CD4-positive, alpha-beta T cell (primary cell): Measurements from ENCODE around the gene PRR14L. TPM values are rescaled to one million over a fixed set of nuclear protein-coding genes. Genes with fewer than 3 reads are reported as not detected.
A peak's percentile ranks its signal among the peaks of the same experiment; 100 is the strongest.

ENCODE experiments used
- ATAC-seq: fragments of 200-7000 bp; cut with Tn5 transposase; one replicate; pipeline ENCODE4 v1.10.0; 2022; ENCODE audit warnings: mild to moderate bottlenecking; ENCODE audit not compliant: poor library complexity
- CTCF ChIA-PET: fragments of 350-600 bp; sonication (Branson Sonifier 250); formaldehyde crosslinking; loops from one replicate; lab custom pipeline; 2021; ENCODE audit warnings: antibody characterized with exemption, inconsistent platforms; lab: Charles Lee
- POLR2A ChIA-PET: fragments of 350-600 bp; sonication (Branson Sonifier 250); formaldehyde crosslinking; loops from one replicate; lab custom pipeline; 2021; ENCODE audit warnings: antibody characterized with exemption, inconsistent platforms; lab: Charles Lee
- DNase-seq, 14 experiments: peaks; one replicate each; pipeline ENCODE4 v3.0.0-alpha.2; 2013 to 2020; ENCODE audit warnings: mixed read lengths in 2 of 14
- H3K27ac ChIP-seq, 2 donors: one replicate each; pipeline versions ENCODE4 v1.5.1 to v1.7.0; 2013; ENCODE audit warnings: low read length in 2 of 2, low read depth in 1 of 2, mild to moderate bottlenecking in 1 of 2
- H3K27me3 ChIP-seq, 2 experiments: 1 replicate in 1 of 2; 2 replicates in 1 of 2; pipeline versions ENCODE4 v1.6.1 to v1.7.0; 2013; ENCODE audit warnings: low read length in 2 of 2, control low read depth in 1 of 2, mild to moderate bottlenecking in 1 of 2, moderate library complexity in 1 of 2; ENCODE audit not compliant: insufficient read depth in 2 of 2, control insufficient read depth in 1 of 2
- H3K36me3 ChIP-seq: one replicate; pipeline ENCODE4 v1.6.1; 2013; ENCODE audit warnings: low read length, control low read depth; ENCODE audit not compliant: insufficient read depth
- H3K4me1 ChIP-seq: one replicate; pipeline ENCODE4 v1.6.1; 2013; ENCODE audit warnings: low read length, control low read depth; ENCODE audit not compliant: insufficient read depth
- H3K4me3 ChIP-seq: one replicate; pipeline ENCODE4 v1.5.1; 2013; ENCODE audit warnings: mild to moderate bottlenecking, low read length, moderate library complexity
- H3K9me3 ChIP-seq, 2 experiments: 1 replicate in 1 of 2; 2 replicates in 1 of 2; pipeline versions ENCODE4 v1.6.1 to v1.7.0; 2013; ENCODE audit warnings: low read length in 2 of 2, mild to moderate bottlenecking in 2 of 2, control low read depth in 1 of 2, moderate library complexity in 1 of 2; ENCODE audit not compliant: control insufficient read depth in 1 of 2, insufficient read depth in 1 of 2
- H3K27ac Mint-ChIP-seq: one replicate; pipeline ENCODE4 v1.8.0; 2020; ENCODE audit warnings: mixed read lengths
- H3K27me3 Mint-ChIP-seq: one replicate; pipeline ENCODE4 v1.8.0; 2021; ENCODE audit warnings: mixed read lengths
- H3K36me3 Mint-ChIP-seq: one replicate; pipeline ENCODE4 v1.8.0; 2021; ENCODE audit warnings: low read depth, mixed read lengths
- H3K4me1 Mint-ChIP-seq: one replicate; pipeline ENCODE4 v1.8.0; 2021; ENCODE audit warnings: low read depth, mixed read lengths
- H3K4me3 Mint-ChIP-seq: one replicate; pipeline ENCODE4 v1.8.0; 2020; ENCODE audit warnings: mild to moderate bottlenecking, mixed read lengths
- H3K9me3 Mint-ChIP-seq: one replicate; pipeline ENCODE4 v1.8.0; 2020; ENCODE audit warnings: mixed read lengths
- CTCF ChIP-seq: fragments of 200-600 bp; IDR thresholded peaks from one replicate; pipeline ENCODE4 v1.8.0; 2022; ENCODE audit warnings: antibody characterized with exemption, mild to moderate bottlenecking
- intact Hi-C, 2 experiments: fragments of 100-400 bp; cut with DNase I in 1 of 2; cut with micrococcal nuclease in 1 of 2; formaldehyde crosslinking; loops; one replicate each; pipeline versions ENCODE4 v1.15.1 to v1.9.0; 2023 to 2025; cut with DNase I, micrococcal nuclease
- total RNA-seq, 174 experiments: library from RNA in 2 of 174; stranded (reverse) in 2 of 174; gene quantifications; one replicate each; pipeline ENCODE4 v1.2.3 and lab custom pipeline; 2021 to 2026

PRR14L gene
- total RNA-seq, 2 experiments from 2014 or later = 23.4 to 24.9 TPM

GRCh38 chr22:31637447-31637890, 112.5 kb downstream of the PRR14L start:
- ChIA-PET CTCF (interaction anchor here (1.0 kb wide), 1 partner anchor 81 kb away, joined by 4 read pairs; no protein-coding TSS in a partner anchor), POLR2A (interaction anchor here (0.6 kb wide), 1 partner anchor 670 kb away, joined by 3 read pairs; no protein-coding TSS in a partner anchor)
- H3K27ac ChIP-seq = peak overlapping the region in 1 of 2 donors; percentile 22
- H3K36me3 ChIP-seq = peaks cover 8% of the 10 kb centered on the region
- H3K27ac Mint-ChIP-seq = peak overlapping the region; percentile 75
- H3K9me3 Mint-ChIP-seq = no peaks in the 10 kb centered on the region
- H3K4me1 ChIP-seq = peaks cover 38% of the 10 kb centered on the region
- peaks cover 40% of the 10 kb centered on the region for H3K4me1 Mint-ChIP-seq
- intact Hi-C loops = no loop called here
- no peaks in the 10 kb centered on the region for H3K27me3 Mint-ChIP-seq
- no peak overlapping the region for H3K4me3 Mint-ChIP-seq
- DNase-seq (peak in 2 of 14 experiments; percentile 46 to 53), ATAC-seq (no peak)
- H3K27me3 ChIP-seq = no peaks in the 10 kb centered on the region
- peak overlapping the region; percentile 39 for H3K4me3 ChIP-seq
- H3K36me3 Mint-ChIP-seq = peaks cover 10% of the 10 kb centered on the region
- H3K9me3 ChIP-seq = no peaks in the 10 kb centered on the region
- no peak for TF ChIP-seq CTCF

GRCh38 chr22:31635638-31636306, 114.2 kb downstream of the PRR14L start:
- TF ChIP-seq CTCF = no peak
- peaks cover 43% of the 10 kb centered on the region for H3K4me1 ChIP-seq

GRCh38 chr22:31631436-31631835, 118.5 kb downstream of the PRR14L start:
- no peaks in the 10 kb centered on the region for H3K9me3 ChIP-seq
- no peak for TF ChIP-seq CTCF
- Mint-ChIP-seq H3K4me1 (peaks cover 41% of the 10 kb centered on the region), H3K27ac (peak overlapping the region; percentile 94), H3K9me3 (no peaks in the 10 kb centered on the region), H3K4me3 (peak overlapping the region; percentile 80), H3K36me3 (no peaks in the 10 kb centered on the region), H3K27me3 (no peaks in the 10 kb centered on the region)
- peak overlapping the region; percentile 85 to 91 for H3K27ac ChIP-seq
- no peaks in the 10 kb centered on the region for H3K36me3 ChIP-seq
- ChIA-PET CTCF (interaction anchor here (1.5 kb wide), 1 partner anchor 9 kb away, joined by 4 read pairs; no protein-coding TSS in a partner anchor), POLR2A (interaction anchor here (1.5 to 1.8 kb wide), 5 partner anchors 8 to 352 kb away, joined by 4 to 16 read pairs (median 7); partner anchors contain the start of genes PATZ1 and SFI1)
- no peak overlapping the region for H3K4me3 ChIP-seq
- peak in 1 of 14 experiments; percentile 20 for DNase-seq
- H3K4me1 ChIP-seq = peaks cover 57% of the 10 kb centered on the region
- H3K27me3 ChIP-seq = no peaks in the 10 kb centered on the region
- ATAC-seq = no peak
- intact Hi-C loops = loop anchor here (2.0 to 5.0 kb wide), 2 partner anchors 134 to 141 kb away; partner anchors contain the start of gene SFI1 (in 1 of the 2)

More at GRCh38 chr22:31635638-31636306, 114.2 kb downstream of the PRR14L start:
- no peak overlapping the region for H3K4me3 ChIP-seq
- DNase-seq = no peak
- Mint-ChIP-seq H3K4me3 (peak overlapping the region; percentile 39), H3K27ac (peak overlapping the region; percentile 28), H3K36me3 (peaks cover 6% of the 10 kb centered on the region), H3K27me3 (no peaks in the 10 kb centered on the region), H3K9me3 (no peaks in the 10 kb centered on the region), H3K4me1 (peaks cover 44% of the 10 kb centered on the region)
- POLR2A ChIA-PET = no interaction called here
- no peak overlapping the region for H3K27ac ChIP-seq
- intact Hi-C loops = loop anchor here in 1 of 2 experiments (2.0 kb wide), 1 partner anchor 289 kb away; the partner anchor contains the start of gene PATZ1
- H3K27me3 ChIP-seq = no peaks in the 10 kb centered on the region
- H3K9me3 ChIP-seq = no peaks in the 10 kb centered on the region
- no peaks in the 10 kb centered on the region for H3K36me3 ChIP-seq
- CTCF ChIA-PET = no interaction called here
- no peak for ATAC-seq

Other genes starting within 250 kb of the PRR14L start
- 10 to 100 TPM; 23.4 to 25.3 TPM for gene PISD, start 87.9 kb downstream of the PRR14L start, total RNA-seq
- 10 to 100 TPM; 32.9 to 36.6 TPM for gene DEPDC5, start 3.9 kb upstream of the PRR14L start, total RNA-seq
- gene YWHAH, start 194.4 kb upstream of the PRR14L start, total RNA-seq = 10 to 100 TPM; 24.4 to 26.1 TPM